Stimulated activated CD8-positive, alpha-beta memory T cell treated with anti-CD3 and anti-CD28 coated beads, Interleukin-15, amount 100 ng/mL, for 24 hours (primary cell): ENCODE data around the gene SEPSECS.
"Not testable (repeated sequence)": the region's sequence is repeated elsewhere in the genome, so short reads cannot be mapped to it uniquely, and the experiment has no call there.

ENCODE experiments used
- DNase-seq: peaks from one replicate; pipeline ENCODE4 v3.0.0-alpha.2; 2020; ENCODE audit warnings: low read depth

SEPSECS gene

DNA sequence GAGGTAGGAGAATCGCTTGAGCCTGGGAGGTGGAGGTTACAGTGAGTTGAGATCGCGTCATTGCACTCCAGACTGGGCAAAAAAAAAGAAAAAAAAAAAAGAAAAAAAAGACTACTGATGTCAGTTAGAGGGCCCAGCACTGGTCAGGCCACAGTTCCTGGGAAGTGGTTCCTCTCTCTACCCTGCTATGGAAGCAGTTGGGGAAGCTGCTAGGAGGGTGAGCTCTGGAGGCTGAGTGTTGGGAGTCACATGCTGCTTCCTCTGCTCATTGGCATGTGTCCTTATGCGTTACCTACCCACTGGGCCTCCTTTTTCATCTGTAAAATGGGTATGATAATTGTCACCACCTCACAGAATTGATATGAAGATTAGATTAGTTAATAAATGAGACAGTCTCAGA, 50.7 kb downstream of the SEPSECS start:
- DNase-seq = no peak

DNA sequence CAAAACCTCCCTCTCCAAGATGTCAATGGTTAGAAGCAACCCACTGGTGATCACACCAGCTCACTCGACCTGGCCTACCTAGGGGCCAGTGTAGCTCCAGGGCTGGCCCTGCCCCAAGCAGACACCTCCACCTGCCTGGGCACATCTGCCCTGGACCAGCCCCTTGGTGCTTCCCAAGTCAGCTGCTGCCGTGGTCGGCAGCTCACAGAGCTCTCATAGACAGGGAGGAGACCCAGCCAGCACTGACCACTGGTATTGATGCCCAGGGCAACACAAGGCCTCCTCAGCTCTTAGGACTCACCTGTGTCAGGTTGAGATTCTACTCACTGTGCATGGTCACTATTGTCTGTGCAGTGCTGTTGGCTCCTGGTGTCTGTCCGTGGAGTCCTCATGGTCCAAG, 51.7 kb downstream of the SEPSECS start:
- no peak for DNase-seq

DNA sequence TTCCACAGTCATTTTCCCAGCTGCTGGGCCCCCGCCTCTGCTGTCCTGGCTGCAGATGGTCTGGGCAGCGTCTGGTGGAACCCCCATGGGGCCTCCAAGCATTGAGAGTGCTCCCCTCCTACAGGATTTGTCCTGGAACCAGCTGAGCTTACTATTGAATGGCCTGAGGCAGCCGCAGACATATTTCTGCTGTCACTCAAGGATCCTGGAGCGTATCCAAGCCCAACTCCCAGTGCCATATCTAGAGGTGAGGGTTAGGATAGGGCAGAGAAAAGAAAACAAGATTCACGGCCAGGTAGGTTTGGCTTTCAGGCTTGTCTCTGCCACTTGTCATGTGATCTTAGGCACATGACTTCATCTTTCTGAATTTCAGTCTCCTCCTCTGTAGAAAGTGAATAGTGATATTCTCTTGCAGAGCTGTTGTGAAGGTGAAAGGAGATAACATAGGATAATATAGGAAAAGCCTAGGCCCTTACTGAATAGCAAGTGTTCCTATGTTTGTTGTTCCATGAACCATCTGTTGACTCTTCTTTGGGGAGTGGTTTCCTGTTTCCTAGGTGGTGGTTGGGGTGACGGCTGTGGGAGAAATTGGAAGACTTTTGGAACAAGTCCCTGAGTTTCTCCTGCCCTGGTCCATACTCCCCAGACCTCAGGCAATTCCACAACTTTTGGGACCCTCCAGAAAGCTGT, 52.3 kb downstream of the SEPSECS start:
- DNase-seq = no peak

DNA sequence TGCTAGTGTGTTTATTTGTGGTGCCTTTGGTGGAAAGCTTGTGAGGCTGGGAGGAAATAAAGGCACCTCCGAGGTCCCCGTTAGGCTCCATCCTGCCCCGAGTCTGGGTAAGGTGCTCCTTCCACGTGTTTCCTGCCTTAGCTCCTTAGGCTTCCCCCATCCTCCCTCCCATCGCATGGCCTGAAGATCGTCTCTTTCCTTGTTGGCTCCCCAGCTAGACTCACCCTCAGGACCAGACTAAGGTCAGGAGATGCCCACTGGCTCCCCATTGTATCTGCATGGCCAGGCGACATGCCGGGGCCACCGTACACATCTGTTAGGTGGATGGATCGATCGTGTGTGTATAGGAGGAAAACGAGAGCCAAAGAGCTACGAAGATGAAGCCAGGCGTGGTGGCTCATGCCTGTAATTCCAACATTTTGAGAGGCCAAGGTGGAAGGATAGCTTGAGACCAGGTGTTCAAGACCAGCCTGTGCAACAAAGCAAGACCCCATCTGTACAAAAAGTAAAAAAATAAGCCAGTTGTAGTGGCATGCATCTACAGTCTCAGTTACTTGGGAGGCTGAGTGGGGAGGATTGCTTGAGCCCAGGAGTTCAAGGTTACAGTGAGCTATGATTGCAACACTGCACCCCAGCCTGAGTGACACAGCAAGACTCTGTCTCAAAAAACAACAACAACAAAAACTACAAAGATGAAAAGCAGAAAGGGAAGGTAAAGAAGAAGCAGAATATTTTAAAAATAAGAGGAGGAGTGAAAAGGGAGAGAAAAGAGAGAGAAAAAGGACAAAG, 53.7 kb downstream of the SEPSECS start:
- no peak for DNase-seq

DNA sequence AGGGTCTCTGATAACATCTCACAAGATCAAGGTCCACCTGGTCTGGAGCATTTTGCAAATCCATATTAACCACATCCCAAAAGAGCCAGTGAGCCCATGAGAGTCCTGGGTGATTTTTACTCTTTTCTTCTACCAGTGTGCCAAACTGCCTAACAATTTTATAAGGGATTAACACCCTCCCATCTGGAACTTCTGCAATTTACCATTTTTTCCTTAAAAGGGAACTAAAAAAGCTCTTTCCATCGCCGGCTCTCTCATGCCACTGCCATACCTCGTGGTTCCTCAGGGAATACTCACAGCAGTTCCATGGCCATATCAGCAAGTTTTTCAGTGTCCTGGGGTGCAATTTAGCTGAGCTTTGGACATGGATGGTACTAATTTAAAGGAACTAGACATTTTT, 55.7 kb downstream of the SEPSECS start:
- no peak for DNase-seq

DNA sequence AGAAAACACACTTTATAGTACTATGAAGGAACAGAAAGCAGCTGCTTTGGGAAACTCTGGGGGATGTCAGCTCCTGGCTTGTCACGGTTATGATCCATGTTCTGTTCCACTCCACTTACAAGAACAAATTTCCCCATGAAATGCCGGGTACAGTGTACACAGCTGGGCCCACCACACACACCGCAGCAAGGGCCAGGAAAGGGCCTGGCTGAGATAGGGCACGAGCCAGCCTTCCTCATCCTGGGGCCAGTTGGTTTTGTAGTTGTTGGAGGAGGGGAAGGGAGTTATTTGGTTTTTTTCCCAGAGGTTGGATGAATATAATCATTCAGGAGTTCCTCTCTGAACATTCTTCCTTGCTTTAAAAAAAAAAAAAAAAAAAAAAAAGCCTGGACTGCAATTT, 56.8 kb downstream of the SEPSECS start:
- DNase-seq = no peak

DNA sequence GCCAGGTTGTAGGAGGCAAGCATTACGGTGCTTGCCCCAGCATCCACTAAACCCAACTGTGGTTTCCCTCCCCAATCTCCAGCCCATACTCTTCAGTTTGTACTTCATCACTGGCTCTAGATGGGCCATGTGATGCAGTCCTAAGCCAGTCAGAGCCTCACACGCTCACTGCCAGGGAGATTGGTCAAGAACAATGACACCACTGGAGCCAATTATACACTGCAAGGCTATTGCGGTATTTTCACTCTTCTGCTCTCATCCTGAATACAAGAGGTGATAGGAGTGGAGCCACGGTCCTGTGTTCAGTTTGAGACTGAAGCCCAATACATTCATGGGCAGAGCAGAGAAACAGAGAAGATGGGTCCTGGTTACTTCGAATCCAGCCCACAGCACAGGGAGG, 58.4 kb downstream of the SEPSECS start:
- DNase-seq = no peak

DNA sequence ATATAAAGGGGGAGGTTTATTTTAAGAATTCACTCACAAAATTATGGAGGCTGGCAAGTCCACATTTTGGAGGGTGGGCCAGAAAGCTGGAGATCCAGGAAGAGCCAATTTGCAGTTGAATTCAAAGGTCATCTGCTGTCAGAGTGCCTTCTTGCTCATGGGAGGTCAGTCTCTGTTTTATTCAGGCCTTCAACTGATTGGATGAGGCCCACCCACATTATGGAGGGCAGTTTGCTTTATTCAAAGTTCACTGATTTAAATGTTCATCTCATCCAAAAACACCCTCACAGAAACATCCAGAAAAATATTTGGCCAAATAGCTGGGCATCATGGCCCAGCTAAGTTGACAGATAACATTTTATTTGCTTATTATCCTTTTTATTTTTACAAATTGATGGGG, 59.5 kb downstream of the SEPSECS start:
- no peak for DNase-seq

DNA sequence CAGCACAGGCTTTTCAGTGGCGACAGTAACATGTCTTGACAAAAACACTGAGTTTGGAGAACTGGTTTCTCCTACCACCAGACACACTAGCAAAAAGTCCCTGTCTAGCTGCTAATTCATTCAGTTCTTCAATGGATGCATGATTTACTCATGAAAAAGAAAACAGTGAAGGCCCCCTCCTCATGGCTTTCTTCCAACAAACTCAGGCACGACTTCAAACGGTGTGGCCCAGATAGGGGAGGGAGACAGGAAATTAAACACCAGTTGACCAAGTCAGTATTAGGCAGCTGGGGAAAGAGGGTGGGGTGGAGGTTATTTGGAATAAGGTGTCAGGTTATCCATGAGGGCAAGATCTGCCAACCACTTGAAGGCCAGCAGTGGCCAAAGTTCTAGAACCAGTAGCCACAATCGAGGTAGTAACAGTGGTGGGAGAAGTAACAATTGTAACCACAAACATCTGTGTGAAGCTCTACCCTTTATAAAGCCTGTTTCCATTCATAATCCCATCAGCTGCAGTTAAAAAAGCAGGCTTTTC, 60.2 kb downstream of the SEPSECS start:
- DNase-seq = no peak

DNA sequence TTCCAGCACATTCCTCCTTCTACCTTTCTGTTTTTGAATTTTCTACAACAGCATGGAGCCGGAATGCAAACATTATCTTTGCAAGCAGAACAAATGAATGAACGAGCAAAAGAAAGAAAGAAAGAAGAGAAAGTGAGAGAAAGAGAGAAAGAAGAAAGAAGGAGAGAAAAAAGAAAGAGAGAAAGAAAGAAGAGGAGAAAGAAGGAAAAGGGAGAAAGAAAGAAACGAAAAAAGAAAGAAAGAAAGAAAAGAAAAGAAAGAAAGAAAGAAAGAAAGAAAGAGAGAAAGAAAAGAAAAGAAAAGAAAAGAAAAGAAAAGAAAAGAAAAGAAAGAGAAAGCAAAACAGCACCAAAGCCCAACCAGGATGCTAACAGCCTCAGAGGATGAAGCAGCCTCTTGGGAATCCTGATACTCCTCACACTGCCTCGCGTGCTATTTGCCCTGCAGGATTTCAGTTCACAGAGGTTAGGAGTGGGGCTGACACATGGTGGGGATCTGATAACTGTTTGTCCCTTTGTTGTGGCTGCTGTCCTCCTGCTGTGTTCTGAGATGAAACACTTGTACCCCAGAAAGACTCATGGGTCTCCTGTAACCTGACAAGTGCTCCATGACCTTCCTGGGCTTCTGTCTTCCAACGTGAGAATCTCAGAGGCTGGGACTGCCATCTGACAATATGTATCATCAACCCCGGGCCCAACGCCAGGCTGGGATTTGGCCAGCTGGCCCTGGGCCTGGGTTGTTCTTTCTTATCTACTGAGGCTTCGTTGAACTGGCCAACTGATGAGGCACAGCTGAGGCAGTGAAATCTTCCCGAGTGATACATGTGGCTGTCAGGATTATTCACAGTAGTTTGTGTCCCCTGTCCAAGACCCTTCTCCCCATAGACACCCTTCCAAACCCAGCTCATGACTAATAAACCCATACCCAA, 61.0 kb downstream of the SEPSECS start:
- no peak for DNase-seq

DNA sequence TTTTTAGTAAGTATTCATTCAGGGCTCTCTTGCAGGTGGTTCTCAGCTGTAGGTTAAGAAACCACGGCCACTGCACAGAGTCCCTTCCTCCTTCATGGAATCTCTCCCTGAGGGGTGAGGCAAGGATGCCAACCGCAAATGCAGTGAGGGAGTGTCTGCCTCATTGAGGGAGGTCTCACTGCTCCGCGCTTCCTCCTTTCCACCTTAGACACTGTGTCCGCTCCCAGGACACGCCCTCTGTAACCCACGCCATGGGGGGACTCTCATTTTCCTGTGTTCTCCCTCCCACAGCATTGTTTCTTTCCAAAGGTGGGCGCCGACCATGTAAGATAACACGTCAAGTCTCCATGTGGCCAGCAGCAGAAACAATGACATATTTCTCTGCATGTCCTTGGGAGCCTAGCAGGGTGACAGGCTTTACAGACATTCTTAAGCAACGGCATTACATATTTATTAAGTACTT, 63.2 kb downstream of the SEPSECS start:
- DNase-seq = no peak

DNA sequence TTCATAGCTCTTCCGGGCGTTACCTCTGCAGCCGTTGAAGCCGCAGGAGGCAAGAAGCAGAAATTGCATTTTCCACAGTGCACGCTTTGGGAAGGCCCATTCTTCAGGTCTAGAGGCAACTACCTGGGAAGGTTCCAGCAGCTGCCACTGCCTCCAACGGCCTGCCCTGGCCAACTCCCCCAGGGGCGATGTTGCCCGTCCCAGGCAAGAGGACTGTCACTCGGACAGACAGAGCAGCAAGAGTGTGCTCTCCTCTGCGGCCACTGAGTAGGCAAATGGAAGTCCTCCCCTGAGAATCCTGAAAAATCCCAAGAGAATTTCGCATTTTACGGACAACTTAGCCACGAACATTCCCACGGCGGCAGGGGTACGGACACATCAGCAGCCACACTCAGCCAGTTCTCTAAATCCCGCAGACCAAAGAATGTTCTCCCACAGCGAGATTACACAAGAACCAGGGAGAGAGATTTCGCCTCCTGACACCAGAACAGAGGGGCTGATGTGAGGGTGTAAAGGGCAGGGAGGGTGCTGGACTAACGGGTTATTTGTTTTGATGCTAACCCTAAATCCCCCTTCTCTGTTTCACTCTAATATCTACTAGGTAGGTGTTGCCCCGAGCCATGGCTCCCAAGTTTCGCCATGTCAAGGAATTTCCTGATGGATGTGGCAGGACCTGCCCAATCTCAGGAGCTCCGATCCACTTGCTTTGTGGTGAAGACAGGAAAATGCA, 63.8 kb downstream of the SEPSECS start:
- no peak for DNase-seq

DNA sequence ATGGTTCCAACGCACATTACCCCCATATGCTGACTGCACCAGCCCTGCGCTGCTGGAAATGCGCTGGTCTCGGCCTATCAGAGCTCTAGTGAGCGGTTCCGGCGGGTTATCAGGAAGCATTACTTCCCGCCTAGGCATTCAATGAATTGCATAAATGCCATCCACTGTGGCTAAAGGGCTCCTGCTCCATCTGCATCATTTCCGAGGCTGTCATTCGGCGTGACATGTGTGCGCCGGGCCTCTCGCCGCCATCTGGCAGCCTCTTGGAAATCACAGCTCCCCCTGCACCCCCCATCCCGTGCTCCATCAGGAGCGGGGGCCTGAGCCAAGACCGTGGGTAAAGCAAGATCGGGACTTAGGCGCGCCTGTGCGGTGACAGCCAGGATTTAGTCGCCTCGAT, 64.4 kb downstream of the SEPSECS start:
- DNase-seq = no peak

DNA sequence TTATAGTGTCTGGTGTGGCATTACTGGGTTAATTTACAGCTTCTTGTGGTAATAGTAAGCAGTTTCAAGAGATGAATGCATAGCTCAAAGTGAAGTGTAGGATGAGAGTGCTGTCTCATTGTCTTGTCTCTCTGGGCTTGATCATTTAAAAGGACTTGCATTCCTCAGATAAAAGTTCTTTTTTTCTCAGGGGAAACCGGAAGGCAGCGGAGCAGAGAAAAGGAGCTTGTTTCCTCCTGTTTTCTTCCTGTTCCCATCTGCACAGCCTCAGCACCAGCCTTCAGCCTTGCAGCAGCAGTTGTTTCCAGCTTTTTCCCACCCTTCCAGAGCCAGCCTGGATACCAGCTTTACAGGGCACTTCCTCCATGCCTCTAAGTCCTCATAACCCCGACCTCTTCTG, 68.1 kb downstream of the SEPSECS start:
- DNase-seq = no peak

DNA sequence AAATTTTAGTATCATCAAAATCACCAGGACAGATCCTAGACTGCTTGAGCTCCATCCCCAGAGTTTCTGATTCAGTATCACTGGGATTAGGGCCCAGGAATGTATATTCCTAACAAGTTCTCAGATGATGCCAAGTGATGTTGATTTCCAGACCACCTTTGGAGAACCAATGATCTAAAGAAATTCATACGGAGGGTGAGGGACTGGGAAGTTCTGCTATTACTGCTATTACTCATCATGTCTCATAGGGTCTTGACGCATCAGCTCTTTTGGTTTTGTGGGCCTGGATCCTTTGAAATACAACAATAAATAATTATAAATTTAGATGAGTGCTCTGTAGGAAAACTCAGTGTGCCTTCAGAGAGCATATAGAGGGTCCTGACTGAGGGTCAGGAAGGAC, 69.7 kb downstream of the SEPSECS start:
- no peak for DNase-seq

DNA sequence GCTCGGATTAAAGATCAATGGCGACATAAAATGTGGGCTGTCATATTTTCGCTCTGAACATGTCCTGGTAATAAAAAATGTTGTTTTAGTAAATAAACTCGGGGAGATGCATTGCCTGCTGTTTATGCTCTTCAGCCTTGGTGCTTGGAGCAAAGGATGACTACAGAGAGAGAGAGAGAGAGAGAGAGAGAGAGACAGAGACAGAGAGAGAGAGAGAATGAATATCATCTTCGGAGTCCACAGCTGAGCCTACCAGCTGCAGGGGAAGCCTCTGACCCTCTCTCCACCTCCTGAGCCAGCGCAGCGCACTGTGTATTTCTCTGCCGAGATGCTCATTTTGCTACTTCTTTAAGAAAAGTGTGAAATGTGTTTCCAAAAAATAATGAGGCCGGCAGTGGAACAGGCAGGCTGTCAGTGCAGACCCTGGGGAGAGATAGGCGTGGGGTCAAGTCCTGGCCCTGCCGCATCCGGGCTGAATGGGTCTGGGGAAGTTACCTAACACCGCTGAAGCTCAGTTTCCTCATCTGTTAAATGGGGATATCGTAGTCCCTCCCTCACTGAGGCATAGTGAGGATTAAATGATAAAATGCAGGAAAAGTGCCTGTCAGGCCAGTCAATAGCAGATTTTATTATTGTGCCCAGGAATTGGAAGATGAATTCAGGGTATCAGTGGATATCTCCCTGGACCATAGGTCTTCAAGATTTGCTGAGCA, 71.0 kb downstream of the SEPSECS start:
- no peak for DNase-seq

DNA sequence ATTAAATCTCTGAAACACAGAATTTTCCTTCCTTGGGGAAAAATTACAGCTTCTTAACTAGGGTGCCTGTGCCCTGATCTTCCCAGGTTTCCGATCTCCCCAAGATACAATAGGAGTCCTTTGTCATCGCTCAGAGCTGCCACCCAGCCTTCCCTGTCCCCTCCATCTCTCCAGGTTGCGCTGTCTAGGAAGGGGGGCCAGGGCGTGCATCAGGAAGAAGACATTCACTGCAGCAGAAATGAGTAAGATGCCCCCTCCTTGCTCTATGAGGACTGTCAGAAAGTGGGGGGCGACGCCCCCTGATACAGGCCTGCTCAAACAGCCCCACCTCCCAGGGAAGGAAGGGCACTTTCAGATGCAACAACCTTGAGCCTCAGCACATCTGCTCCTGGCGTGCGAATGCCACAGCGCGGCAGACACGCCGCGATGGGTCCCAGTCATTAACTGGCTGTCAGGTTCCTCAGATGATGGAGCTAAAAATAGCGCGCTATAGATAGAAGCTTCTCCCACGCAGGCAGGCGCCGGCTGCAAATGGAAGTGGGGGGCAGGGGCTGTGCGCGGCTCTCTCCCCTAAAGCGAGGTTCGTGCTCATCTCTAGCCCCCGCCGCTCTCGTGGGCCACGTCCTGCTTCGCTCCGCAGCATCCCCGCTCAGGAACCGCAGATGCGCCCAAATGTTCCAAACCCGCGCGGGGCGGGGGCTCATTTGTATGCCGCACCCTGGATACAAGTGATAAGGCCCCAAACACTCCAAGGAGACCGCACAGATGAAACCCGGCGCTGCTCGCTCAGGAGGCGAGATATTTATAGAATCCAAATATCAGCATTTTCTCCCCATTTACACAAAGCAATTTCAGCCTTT, 71.9 kb downstream of the SEPSECS start:
- DNase-seq = no peak

DNA sequence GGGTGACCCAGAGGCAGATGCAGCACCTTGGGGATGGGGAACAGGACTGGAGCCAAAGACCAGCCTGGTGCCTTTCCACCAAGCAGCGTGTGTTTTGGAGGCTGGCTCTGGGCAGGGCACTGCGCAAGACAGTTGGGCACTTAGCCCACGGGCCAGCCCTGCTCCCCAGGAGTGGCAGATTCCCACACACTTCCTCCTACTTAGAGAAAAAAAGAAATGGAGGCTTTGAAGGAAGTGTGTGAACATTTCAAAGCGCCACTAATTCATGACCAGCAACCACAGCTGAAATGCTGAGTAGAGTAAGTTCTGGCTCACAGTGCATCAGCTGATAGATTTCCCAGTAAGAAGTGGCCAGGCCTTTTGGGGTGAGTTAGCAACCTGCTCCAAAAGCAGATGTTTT, 74.6 kb downstream of the SEPSECS start:
- DNase-seq = no peak

DNA sequence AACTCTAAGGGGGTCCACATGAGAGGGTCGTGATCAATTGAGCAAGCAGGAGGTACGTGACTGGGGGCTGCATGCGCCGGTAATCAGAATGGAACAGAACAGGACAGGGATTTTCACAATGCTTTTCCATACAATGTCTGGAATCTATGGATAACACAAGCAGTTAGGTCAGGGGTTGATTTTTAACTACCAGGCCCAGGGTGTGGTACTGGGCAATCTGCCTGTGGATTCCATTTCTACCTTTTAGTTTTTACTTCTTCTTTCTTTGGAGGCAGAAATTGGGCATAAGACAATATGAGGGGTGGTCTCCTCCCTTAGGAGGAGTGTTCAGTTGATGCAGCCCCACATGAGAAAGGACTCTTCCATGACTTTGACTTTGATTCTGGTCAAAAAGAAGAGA, 76.8 kb downstream of the SEPSECS start:
- not testable (repeated sequence) for DNase-seq

DNA sequence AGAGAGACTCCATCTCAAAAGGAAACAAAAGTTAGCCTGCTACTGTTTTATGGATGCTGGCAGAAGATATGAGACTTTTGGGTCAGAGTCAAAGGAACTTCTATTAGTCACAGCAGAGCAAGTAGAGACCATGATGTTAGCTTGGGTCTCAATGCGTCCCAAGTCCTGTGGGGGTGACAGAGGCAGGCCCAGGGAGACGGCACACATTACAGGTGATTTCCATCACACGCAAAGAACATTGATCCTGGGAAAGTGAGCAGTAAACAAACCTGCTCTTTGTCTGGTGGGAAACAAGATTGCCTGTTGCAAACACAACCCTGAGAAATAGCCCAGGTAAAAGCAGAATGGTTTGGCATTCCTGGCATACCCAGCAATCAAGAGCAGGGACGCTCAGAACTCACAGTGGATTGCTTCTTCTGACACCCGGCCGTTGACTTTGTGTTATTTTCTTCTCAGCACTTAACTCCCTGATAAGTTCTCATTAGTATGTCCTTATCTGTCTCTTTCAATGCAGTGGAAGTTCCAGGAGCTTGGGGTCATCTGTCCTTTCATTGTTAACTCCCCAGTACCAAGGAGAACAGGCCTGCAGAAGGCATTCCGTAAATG, 78.3 kb downstream of the SEPSECS start:
- no peak for DNase-seq
